ENCODE results near the gene GAS7.
"Not testable (repeated sequence)": the region's sequence is repeated elsewhere in the genome, so short reads cannot be mapped to it uniquely, and the experiment has no call there.

The GAS7 gene

DNA sequence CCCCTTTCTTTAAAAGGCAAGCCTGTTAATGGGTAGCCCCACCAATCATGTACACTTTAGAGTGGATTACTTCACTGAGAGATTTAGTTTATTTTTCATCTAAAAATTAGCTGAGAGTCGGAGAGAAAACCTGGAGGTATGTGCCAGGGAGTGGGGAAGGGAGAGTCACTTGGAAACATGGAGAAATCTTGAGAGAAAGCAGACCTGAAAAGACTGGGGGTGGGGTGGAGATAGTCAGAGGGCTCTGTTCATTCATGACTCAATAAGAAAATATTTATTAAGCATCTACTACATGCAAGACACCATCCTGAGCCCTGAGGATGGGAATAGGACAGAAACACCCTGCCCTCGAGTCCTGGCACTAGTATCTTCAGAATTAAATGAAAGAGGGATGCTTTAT is 265.9 kb downstream of the GAS7 start:
- no peak for DNase-seq

DNA sequence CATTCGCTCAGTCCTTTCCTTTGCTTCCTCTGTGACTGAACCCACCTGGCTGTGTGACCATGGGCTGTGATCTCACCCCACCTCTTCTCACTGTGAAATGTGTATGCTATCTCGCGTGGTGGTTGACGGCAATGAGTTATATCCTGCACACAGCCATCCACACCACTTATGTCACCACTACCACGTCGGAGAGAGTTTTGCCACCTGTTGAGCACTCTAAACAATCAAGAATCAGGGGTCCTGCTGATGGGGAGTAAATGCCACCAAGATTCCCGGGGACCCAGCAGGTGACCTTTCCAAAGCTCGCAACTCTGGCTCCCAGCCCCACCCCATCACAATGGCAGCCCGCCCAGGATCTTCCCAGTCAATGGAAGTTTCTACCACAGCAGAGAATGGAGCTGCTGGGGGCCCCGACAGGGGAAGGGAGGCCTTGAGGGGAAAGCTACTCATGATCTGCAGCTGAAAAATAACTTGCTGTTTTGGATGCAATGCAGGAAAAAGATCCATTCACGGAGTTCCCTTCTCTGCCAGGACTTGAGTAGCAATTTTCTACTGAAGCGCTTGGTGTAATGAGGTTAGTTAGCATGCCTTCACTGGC is 267.2 kb downstream of the GAS7 start:
- DNase-seq = no peak

DNA sequence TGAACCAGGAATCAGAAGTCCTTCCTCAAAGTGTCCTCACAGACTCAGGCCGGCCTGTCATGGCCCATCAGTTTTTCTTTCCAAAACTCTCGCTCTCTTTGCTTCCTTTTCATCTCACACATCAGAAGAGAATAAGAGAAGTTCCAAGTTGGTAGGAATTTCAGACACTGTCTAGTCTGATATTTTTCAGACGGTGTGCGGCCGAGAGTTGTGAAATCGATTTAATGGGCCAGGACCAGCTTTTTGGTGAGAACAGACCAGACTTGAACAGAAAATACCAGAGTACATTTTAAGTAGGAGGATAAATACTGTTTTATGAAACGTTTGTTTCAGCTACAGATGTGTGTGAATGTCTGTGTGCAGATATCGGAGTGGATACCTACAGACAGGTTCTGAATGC is 268.5 kb downstream of the GAS7 start:
- no peak for DNase-seq

DNA sequence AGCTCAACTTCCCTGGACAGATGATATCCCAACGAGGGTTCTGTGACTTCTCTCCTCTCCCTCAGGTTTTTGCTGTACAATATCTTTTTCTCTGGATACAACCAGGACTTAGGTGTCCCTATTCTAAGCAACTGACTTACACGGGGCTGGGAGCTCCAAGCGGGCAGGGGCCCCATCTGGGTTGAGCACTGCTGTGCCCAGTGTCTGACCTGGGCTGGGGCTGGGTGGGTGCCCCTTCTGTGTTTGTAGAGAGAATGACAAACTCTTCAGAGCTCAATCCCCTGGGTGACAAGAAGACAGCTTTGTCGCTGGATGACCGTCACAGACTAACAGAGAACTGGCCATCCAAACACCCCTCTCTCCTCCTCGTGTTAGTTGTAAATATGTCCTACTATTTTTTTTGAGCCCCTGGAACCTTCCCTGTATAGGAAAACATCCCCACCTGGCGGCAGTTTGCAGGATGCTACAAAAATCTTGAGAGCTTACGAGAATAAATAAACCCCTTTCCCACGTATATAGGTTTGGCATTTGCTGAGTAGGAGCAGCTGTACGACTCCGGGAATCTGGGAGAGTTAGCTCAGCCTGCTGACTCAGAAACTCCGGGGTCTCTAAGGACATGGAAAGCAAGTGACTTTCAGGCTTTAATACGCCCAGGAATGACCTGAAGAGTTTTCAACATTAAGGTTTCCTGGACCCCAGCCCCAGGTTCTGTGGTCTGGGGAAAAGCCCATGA is 269.6 kb downstream of the GAS7 start:
- DNase-seq = no peak

DNA sequence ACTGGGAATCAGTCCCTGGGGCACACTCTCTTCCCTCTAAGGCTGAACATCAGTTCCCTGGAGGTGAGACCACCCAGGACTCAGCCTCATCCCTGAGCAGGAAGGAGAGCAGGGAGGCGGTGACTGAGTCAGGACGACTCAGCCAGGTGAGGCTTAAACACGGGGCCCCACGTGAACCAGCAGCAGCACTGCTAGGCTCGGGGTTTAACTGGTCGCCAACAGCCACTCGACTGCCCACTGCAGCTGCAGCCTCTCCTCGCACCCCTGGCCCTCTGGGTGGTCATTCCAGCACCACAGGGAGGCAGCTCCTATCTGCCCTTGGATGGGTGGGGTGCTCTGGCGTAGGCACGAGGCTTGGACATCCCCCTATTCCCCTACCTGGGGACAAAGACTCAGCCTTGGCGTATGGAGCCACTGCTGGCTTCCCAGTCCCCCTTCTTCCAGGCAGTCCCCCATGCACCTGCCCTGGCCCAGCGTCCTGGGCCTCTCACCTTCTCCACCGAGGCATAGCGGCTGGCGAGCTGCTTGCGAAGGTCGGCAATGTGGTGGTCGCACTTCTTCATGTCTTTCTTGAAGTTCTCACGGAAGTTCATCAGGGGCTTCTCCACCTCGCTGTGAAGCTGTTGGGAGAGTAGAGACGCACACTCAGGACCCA is 272.1 kb downstream of the GAS7 start:
- DNase-seq = no peak

DNA sequence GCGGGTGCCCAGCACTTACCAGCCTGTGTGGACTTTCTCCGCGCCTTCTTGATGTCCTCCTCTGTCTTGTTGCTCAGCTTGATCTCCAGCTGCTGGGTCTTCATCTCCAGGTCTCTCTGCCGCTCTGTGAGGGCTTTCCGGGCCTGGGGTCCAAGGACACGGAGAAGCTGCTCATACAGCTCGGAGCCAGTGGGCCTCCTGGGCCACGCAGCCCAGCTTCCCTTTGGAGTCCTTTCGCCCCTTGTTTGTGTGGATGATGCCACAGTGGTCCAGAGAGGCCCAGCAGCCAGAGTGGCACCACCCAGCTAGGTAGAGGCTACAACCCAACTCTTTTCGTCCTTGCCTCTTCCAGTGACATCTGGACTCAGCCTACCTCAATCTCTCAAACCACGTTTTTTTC is 272.9 kb downstream of the GAS7 start:
- no peak for DNase-seq

DNA sequence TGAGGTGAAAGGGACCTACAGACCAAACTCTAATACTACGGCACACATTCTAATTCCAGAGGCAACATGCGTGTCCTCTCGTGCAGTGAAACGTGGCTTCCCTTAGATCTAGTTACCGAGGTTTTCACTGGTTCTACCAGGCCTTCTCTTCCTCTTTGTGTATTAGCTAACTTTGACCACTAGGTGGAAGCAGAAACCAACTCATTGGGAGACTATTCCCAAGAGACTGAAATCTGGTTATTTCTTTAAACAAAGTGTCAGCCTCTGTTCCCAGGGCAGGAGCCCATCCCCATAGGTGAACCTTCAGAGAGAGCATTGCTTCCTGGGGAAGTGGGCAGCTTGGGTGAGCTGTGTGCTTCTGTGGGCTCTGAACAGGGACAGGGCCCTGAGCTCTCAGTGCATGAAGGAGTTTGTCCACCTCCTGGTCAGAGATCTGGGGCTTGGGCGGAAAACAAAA is 273.6 kb downstream of the GAS7 start:
- DNase-seq = peak; percentile 57

DNA sequence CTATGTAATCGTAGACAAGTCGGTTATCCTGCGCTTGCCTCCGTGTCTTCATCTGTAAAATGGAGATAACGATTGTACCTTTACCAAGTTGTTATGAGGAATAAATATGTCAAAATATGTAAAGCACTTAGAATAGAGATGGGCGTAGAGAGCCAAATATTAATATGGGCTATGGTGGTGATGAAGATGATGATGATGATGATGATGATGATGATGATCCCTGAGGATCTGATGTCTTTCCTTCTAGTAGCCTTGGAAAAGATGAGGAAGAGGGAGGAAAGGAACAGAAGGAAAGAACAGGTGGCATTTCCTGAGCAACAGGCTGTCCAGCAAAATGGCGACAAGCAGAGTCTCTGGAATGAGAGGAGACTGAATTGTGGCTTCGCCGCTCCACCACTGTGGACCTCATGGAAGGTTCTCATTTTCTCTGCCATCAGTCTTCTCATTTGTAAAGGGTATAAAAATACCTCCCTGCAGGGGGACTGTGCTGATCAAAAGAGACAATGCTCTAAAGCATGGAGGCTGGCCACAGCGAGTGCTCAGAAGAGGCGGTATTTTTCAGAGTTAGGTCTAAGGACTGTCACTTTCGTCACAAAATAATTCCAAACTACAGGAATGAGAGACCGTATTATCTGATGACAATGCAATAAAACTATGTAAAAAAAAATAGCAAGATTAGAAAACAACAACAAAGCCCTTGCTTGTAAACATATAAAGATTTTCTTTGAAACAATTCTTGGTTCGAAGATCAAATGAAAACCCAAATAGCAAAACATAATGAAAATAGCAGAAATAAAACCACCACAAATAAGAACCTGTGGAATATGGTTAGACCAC is 276.2 kb downstream of the GAS7 start:
- DNase-seq = no peak

DNA sequence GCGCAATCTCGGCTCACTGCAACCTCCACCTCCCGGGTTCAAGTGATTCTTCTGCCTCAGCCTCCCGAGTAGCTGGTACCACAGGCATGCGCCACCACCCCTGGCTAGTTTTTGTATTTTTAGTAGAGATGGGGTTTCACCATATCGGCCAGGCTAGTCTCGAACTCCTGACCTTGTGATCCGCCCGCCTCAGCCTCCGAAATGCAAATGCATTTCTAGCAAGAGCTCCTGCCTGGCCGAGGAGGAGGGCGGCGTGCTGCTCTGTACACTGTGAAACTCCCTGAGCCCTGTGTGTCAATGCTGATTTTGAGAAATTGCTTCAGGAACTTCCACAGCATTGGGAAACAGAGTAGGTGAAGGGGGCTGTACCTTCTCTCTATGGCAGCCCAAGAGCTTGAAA is 277.2 kb downstream of the GAS7 start:
- DNase-seq = not testable (repeated sequence)

DNA sequence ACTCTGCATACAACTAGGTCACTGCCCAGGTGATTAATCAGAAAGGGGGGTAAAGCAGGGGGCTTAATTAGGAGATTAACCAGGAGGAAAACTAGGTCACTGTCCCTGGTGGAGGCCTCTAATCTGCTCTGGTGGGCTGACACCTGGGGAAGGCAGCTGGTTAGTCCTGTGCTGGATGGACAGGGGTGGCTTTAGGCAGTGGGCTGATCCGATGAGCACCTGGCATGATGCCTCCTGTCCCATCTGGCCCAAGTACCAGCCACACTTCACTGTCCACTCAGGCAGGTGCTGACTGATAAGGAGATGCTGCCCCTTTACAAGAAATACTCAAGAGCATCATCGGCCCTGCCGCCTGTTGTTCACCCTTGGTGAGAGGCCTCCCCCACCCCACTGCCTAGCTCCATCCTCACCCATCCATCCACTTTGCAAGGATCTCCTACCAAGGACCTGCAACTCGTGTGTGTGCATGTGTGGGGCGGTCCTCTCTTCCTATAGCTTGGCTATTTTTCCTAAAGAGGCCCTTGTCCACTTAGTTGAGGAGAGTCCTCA is 279.5 kb downstream of the GAS7 start:
- DNase-seq = no peak

DNA sequence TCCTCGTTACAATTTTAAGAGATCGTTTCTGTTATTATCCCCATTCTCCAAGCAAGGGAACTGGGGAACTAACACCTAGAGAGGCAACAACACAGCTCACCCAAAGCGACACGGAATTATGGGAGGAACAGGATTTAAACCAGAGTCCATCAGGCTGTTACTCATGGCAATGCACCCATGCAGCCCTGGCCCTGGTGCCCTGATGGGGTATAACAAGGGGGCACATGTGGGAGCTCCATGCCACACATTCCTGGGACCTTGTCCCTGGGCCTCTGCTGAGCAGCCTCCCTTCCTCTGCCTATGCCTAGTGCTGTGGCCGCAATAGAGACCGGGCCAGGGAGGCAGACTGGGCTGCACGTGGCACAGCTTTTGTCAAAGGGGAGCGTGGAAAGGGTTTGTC is 280.1 kb downstream of the GAS7 start:
- DNase-seq = no peak

DNA sequence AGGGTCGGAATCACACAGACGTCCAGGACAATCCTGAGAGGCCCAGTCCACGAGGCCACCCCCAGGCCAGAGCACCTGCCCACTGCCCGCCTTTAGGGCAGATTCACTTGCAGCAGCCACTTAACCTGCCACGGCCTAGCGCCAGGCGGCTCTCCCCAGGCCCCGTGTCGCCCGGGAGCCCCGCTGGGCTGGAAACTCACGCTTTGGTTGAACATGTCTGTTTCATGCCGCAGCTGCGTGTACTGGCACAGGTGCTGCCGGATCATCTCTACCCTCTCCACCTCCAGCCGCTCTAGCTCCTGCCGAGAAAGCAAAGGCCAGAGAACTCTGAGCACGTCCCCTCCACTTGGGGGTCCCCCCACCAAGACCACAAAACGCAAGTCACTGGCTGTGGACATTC is 280.6 kb downstream of the GAS7 start:
- no peak for DNase-seq

DNA sequence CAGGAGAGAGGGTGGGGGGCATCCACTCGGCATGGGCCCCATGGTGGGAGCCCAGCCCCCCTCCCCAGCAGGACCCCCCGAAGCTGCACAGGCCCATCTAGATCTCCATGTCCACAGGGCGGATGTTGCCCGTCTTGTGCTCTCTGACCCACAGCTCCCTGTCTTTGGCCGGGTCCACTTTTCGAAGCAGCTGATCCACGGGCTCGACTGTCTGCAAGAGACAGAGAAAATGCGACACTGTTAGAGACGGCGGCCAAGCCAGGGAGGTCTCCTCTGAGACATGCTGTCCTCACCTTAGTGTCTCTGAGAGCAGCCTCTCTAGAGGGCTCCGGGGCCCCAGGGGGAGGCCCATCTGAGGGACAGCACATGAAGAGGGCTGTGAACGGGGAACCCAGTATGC is 281.3 kb downstream of the GAS7 start:
- no peak for DNase-seq

DNA sequence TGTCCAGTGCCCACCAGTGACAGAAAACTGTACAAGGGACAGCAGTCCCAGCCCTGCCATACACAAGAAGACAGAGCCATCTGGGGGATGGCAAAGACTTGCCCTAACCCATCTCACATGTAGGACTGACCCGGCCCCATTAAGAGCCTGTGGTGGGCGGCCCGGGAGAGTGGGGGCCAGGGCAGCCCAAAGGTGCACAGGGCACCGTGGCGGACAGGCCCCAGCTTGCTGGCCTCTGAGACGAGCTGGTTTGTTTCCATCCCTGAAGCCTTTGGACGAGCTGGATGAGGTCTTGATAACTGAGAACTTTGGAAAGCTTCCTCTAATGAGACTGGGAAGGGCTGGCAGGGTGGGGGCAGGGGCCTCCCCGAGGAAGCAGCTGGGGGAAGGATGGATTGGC is 282.3 kb downstream of the GAS7 start:
- no peak for DNase-seq

DNA sequence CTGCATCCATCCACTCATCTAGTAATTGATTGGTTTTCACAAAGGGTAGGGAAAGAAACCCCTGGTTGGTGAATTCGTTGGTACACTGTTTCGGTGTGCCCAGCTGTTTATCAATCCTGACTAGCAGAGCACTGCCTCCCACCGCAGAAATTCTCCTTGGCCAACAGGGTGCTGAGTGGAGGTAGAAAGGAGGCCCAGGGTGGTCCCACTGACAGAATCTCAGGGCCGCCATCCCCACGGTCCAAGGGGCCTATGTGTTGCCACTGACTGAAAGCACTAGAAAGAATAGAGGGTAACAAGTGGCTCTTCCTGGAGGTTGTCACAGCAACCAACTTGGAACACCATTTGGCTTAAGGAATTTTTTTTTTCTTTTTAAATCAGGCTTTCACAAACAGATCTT is 284.9 kb downstream of the GAS7 start:
- DNase-seq = no peak

DNA sequence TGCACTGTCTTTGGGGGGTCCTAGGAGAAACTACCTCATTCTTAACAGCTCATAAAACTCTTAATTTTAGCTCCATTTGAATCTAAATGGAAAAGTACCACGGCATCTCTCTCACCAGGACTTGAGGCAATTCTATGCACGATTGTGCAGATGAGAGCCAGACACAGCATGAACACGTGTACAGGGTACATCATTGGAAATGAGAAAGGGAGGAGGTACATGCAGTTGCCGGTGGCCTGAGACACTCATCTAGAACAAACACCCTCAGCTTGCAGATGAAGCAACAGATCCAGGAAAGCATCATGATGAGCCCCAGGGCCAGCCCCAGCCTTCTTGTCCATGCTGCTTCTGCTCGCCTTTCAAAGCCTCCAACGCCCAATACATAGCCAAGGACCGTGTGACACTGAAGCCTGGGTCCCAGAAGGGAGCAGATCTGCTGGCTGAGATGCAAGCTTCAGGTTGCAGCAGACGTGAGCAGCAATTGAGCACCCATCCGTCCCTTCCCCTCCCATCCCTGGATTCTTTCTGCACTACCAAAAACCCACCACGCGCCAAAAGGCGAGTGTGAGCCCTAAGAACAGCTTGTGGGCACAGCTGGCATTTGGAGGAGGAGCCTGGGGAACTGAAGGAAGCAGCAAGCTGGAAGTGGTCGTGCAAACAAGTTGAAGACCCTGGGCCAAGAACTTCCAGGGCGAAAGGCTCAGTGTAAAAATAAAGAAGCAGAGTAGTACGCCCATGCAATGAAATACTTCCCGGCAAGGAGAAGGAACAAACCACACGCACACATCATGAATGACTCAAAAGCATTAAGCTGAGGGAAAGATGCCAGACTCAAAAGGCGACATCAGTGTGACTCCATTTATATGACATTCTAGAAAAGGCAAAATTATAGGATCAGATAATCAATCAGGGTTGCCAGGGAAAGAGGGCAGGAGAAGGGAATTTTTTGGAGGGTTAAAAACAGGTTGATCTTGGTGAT is 286.0 kb downstream of the GAS7 start:
- DNase-seq = no peak

DNA sequence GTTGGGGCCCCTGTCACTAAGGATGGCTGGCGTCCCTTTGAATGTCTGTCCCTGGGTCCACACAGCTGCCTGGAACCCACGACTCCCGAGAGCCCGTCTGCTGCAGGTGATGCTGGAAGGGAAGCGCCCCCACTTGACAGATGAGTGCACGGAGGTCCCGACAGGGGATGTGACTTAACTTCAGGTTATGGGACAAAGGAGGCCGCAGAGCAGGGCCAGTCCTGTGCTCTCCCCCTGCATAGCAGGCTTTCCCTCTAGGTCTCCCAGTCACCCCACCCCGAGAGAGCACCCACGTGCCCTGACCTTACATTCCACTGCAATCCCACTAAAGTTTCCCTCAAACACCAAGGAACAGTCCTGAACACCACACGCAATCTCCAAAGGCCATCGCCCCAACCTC is 287.3 kb downstream of the GAS7 start:
- DNase-seq = no peak

DNA sequence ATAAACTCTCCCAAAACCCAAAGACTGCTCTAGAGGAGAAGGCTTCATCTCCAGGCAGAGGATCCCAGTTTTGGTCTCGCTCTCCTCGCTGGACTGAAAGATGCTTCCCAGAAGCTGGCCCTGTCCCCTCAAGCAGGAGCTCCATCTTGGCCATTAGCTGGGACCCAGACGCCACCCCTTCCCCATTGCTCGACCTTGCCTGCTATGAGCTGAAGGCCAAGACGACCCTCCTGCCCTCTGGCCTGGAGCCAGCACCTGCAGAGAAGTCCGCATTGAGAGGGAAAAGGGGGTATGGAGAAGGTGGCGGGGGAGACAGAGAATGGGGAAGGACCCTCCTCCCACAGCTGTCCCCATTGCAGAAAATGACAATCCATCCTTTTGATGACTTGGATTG is 289.8 kb downstream of the GAS7 start:
- no peak for DNase-seq

DNA sequence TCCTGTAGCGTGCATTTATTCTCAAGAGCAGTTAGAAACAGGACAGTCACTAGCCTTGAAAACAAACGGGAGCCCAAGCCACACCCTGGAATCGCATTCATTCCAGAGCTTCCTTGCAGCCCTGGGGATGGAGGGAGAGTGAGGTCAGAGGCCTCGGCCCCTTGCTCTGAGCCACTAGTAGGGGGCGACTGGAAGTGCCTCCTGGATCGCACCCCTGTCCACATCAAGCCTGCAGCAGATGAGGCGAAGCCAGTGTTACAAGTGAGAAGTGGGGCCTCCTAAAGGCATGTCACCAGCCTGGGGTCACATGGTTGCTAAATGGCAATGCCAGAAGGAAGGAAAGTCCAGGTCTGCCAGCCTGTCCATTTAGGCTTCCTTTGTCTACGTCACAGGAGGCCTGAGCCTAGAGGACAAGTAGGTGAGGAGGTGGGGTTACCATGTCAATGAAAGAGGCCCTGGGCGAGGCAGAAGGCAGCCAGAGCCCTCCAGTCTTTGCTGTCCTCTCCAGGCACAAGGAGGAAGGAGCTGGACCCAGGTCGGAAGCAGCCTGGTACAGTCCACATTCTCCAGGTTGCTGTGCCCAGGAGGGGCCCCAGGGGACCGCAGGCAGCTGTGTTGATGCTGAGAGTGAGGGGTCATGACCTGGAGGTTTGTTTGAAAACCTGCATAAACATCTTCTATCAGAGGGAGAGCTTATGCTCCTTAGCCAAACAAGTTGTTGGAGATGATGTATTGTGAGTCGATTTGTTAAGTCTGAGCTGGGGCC is 290.3 kb downstream of the GAS7 start:
- no peak for DNase-seq

DNA sequence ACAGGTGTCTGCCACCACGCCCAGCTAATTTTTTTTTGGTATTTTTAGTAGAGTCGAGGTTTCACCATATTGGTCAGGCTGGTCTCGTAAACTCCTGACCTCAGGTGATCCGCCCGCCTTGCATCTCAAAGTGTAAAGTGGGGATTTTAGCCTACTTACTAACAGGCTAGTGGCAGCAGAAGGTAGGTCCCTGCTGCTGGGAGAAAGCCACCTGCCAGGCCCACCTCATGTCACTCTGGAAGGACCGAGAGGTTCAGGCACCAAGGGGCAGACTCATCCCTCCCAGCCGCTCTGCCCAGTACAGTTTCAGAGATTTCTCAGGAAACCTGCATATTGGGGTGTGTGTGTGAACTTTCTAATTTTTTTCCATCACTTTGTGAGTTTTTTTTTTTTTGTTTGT is 291.3 kb downstream of the GAS7 start:
- DNase-seq = no peak

DNA sequence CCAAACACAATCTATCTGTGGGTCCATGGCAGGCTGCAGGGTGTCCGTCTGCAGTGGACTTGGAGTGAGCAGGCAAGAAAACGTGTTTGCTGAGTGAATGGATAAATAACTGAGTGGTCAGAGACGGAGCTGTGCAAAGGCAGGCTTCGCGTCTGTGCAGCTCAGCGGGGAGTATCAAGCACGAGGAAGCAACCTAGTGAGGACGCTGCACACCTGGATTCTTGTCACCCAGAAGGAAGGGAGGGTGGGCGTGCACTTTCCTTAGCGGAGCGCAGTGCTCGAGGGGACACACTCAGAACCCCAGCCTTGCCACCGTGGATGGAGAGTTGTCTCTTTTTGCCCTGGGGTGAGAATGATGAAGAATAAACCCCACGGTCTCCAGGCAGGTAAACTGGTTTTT is 291.8 kb downstream of the GAS7 start:
- DNase-seq = no peak
